ENCODE measurements around the gene ADAM22.

- TF ChIP-seq, protein P1, sequence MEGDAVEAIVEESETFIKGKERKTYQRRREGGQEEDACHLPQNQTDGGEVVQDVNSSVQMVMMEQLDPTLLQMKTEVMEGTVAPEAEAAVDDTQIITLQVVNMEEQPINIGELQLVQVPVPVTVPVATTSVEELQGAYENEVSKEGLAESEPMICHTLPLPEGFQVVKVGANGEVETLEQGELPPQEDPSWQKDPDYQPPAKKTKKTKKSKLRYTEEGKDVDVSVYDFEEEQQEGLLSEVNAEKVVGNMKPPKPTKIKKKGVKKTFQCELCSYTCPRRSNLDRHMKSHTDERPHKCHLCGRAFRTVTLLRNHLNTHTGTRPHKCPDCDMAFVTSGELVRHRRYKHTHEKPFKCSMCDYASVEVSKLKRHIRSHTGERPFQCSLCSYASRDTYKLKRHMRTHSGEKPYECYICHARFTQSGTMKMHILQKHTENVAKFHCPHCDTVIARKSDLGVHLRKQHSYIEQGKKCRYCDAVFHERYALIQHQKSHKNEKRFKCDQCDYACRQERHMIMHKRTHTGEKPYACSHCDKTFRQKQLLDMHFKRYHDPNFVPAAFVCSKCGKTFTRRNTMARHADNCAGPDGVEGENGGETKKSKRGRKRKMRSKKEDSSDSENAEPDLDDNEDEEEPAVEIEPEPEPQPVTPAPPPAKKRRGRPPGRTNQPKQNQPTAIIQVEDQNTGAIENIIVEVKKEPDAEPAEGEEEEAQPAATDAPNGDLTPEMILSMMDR (IDR thresholded peaks at IDR 0.05), result no peak
- no peak for TF ChIP-seq POLR2AphosphoS5 (IDR thresholded peaks at IDR 0.05)
- no peak for TF ChIP-seq POLR2A (IDR thresholded peaks at IDR 0.05)
Measured at GRCh38 chr7:87933953-87934698, at the start of gene ADAM22.
